Measurements from ENCODE around the gene TMCC3.

DNA sequence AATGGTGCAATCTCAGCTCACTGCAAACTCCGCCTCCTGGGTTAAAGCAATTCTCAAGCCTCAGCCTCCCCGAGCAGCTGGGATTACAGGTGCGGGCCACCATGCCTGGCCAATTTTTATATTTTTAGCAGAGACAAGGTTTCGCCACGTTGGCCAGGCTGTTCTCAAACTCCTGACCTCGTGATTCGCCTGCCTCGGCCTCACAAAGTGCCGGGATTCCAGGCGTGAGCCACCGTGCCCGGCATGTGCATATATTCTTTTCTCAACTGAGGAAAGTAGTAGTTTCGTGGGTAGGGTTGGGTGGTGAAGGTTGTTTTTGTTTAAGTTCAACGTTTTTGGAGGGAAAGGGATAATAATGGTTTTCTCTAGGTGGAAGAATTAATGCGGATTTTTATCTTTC lies 96.5 kb downstream of the TMCC3 start:
- TF ChIP-seq, protein P1, sequence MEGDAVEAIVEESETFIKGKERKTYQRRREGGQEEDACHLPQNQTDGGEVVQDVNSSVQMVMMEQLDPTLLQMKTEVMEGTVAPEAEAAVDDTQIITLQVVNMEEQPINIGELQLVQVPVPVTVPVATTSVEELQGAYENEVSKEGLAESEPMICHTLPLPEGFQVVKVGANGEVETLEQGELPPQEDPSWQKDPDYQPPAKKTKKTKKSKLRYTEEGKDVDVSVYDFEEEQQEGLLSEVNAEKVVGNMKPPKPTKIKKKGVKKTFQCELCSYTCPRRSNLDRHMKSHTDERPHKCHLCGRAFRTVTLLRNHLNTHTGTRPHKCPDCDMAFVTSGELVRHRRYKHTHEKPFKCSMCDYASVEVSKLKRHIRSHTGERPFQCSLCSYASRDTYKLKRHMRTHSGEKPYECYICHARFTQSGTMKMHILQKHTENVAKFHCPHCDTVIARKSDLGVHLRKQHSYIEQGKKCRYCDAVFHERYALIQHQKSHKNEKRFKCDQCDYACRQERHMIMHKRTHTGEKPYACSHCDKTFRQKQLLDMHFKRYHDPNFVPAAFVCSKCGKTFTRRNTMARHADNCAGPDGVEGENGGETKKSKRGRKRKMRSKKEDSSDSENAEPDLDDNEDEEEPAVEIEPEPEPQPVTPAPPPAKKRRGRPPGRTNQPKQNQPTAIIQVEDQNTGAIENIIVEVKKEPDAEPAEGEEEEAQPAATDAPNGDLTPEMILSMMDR (IDR thresholded peaks at IDR 0.05): no peak
- TF ChIP-seq EP300 (IDR thresholded peaks at IDR 0.05) (no peak), POLR2A (IDR thresholded peaks at IDR 0.05) (no peak)

Data from tibial nerve (tissue), 4 donors.